Sciatic nerve (tissue), 2 donors: ENCODE results near the gene HMGXB4. TPM values are rescaled to one million over a fixed set of nuclear protein-coding genes. Genes with fewer than 3 reads are reported as not detected.

Experiments
- ATAC-seq: fragments of 200-7000 bp; cut with Tn5 transposase; one replicate; pipeline ENCODE4 v1.9.1; 2020; ENCODE audit warnings: mild to moderate bottlenecking, moderate library complexity
- DNase-seq: peaks from one replicate; pipeline ENCODE4 v3.0.0-alpha.2; 2020; ENCODE audit warnings: low spot score
- intact Hi-C: fragments of 100-400 bp; cut with DNase I; formaldehyde crosslinking; loops from one replicate; pipeline ENCODE4 v1.14.2; 2022
- total RNA-seq: library from RNA; stranded (reverse); fragmentation: NEBNext Ultra II Directional; extraction: Animal tissue kit (Norgen Biotek cat#: 25700); gene quantifications from one replicate; pipeline ENCODE4 v1.2.1, GENCODE V29; 2021
- donor health status: DM: no; HTN: no; CAD: no.
- donor health status: DM: no; HTN: no; CAD: no.

The HMGXB4 gene
- total RNA-seq, 1 donor from 2014 or later, result 22.8 TPM

GRCh38 chr22:35319244-35319985 is 62.1 kb downstream of the HMGXB4 start:
- intact Hi-C loops, result no loop called here
- DNase-seq (no peak), ATAC-seq (no peak)

GRCh38 chr22:35322126-35322525 is 64.8 kb downstream of the HMGXB4 start:
- ATAC-seq (no peak), DNase-seq (no peak)
- intact Hi-C loops, result no loop called here

- DNase-seq (no peak), ATAC-seq (no peak)
- intact Hi-C loops, result no loop called here
These were observed 65.6 kb downstream of the HMGXB4 start for GRCh38 chr22:35322893-35323292.

- intact Hi-C loops, result no loop called here
- DNase-seq (no peak), ATAC-seq (no peak)
These were observed 66.0 kb downstream of the HMGXB4 start for GRCh38 chr22:35323305-35323704.

- intact Hi-C loops, result no loop called here
- DNase-seq, result no peak
- no peak for ATAC-seq
These were observed 66.8 kb downstream of the HMGXB4 start for GRCh38 chr22:35324067-35324466.

GRCh38 chr22:35324762-35325161 is 67.5 kb downstream of the HMGXB4 start:
- no peak for ATAC-seq
- intact Hi-C loops, result no loop called here
- DNase-seq, result no peak

GRCh38 chr22:35325209-35325608 is 67.9 kb downstream of the HMGXB4 start:
- intact Hi-C loops, result no loop called here
- DNase-seq (no peak), ATAC-seq (no peak)

GRCh38 chr22:35326854-35327562 is 69.7 kb downstream of the HMGXB4 start:
- DNase-seq (no peak), ATAC-seq (no peak)
- intact Hi-C loops, result loop anchor here (1.0 kb wide), 1 partner anchor 14 kb away; no protein-coding TSS in a partner anchor

- no peak for ATAC-seq
- intact Hi-C loops, result no loop called here
These were observed 70.6 kb downstream of the HMGXB4 start for GRCh38 chr22:35327690-35328471.

GRCh38 chr22:35328472-35328885 is 71.2 kb downstream of the HMGXB4 start:
- ATAC-seq (no peak), DNase-seq (peak; percentile 64)
- intact Hi-C loops, result no loop called here

More at GRCh38 chr22:35327690-35328471, 70.6 kb downstream of the HMGXB4 start:
- no peak for DNase-seq

- DNase-seq (no peak), ATAC-seq (no peak)
- intact Hi-C loops, result no loop called here
These were observed 72.0 kb downstream of the HMGXB4 start for GRCh38 chr22:35329114-35329847.

GRCh38 chr22:35330258-35330861 is 73.1 kb downstream of the HMGXB4 start:
- peak; percentile 88 for ATAC-seq
- intact Hi-C loops, result no loop called here
- DNase-seq, result peak; percentile 84

- no peak for DNase-seq
- intact Hi-C loops, result no loop called here
- ATAC-seq, result no peak
These were observed 75.0 kb downstream of the HMGXB4 start for GRCh38 chr22:35332278-35332677.

- intact Hi-C loops, result no loop called here
- ATAC-seq, result no peak
These were observed 75.9 kb downstream of the HMGXB4 start for GRCh38 chr22:35333220-35333619.

GRCh38 chr22:35334004-35334403 is 76.7 kb downstream of the HMGXB4 start:
- intact Hi-C loops, result no loop called here
- ATAC-seq, result no peak
- DNase-seq, result no peak

More at GRCh38 chr22:35333220-35333619, 75.9 kb downstream of the HMGXB4 start:
- DNase-seq, result no peak

- intact Hi-C loops, result no loop called here
- no peak for ATAC-seq
- DNase-seq, result no peak
These were observed 78.2 kb downstream of the HMGXB4 start for GRCh38 chr22:35335468-35335867.

GRCh38 chr22:35335936-35336781 is 78.9 kb downstream of the HMGXB4 start:
- DNase-seq (no peak), ATAC-seq (peak; percentile 7)
- intact Hi-C loops, result no loop called here

GRCh38 chr22:35337932-35338331 is 80.6 kb downstream of the HMGXB4 start:
- intact Hi-C loops, result no loop called here
- DNase-seq, result no peak
- ATAC-seq, result no peak
